BE2C (cell line): ENCODE measurements around the gene ZP1.

Source experiments
- DNase-seq: peaks from one replicate; pipeline ENCODE4 v3.0.0-alpha.2; 2020
- H3K27me3 ChIP-seq: fragments of 250-450 bp; sonication (Bioruptor Pico); 2 replicates; pipeline ENCODE4 v1.5.1; 2020; ENCODE audit warnings: mild to moderate bottlenecking
- H3K36me3 ChIP-seq: fragments of 250-450 bp; sonication (Bioruptor Pico); 2 replicates; pipeline ENCODE4 v1.5.1; 2020; ENCODE audit warnings: mild to moderate bottlenecking
- H3K4me1 ChIP-seq: fragments of 250-450 bp; sonication (Bioruptor Pico); 2 replicates; pipeline ENCODE4 v1.5.1; 2020
- H3K4me3 ChIP-seq: 2 replicates; pipeline ENCODE4 v1.5.1; 2011; ENCODE audit warnings: low read depth, low read length
- H3K9me3 ChIP-seq: fragments of 250-450 bp; sonication (Bioruptor Pico); 2 replicates; pipeline ENCODE4 v1.5.1; 2020
- CTCF ChIP-seq: IDR thresholded peaks from 2 replicates; pipeline ENCODE4 v1.5.1; 2012; ENCODE audit warnings: mild to moderate bottlenecking, low read depth, low read length

Gene ZP1

GRCh38 chr11:60830478-60831142 lies 36.7 kb upstream of the ZP1 start:
- Histone ChIP-seq H3K4me3 (no peak overlapping the region), H3K4me1 (no peaks in the 10 kb centered on the region), H3K27me3 (no peaks in the 10 kb centered on the region), H3K36me3 (no peaks in the 10 kb centered on the region), H3K9me3 (no peaks in the 10 kb centered on the region)
- no peak for DNase-seq
- no peak for TF ChIP-seq CTCF

GRCh38 chr11:60831143-60831500 lies 36.2 kb upstream of the ZP1 start:
- no peaks in the 10 kb centered on the region for H3K9me3 ChIP-seq
- peak; percentile 82 for TF ChIP-seq CTCF
- no peak overlapping the region for H3K4me3 ChIP-seq
- no peaks in the 10 kb centered on the region for H3K27me3 ChIP-seq
- no peaks in the 10 kb centered on the region for H3K36me3 ChIP-seq
- no peaks in the 10 kb centered on the region for H3K4me1 ChIP-seq
- peak; percentile 71 for DNase-seq

GRCh38 chr11:60831501-60832079 lies 35.8 kb upstream of the ZP1 start:
- Histone ChIP-seq H3K27me3 (no peaks in the 10 kb centered on the region), H3K4me3 (no peak overlapping the region), H3K9me3 (no peaks in the 10 kb centered on the region), H3K36me3 (no peaks in the 10 kb centered on the region), H3K4me1 (no peaks in the 10 kb centered on the region)
- DNase-seq = no peak
- TF ChIP-seq CTCF = no peak

GRCh38 chr11:60834742-60835533 lies 32.4 kb upstream of the ZP1 start:
- no peak for DNase-seq
- Histone ChIP-seq H3K9me3 (no peaks in the 10 kb centered on the region), H3K27me3 (no peaks in the 10 kb centered on the region)

GRCh38 chr11:60835534-60835846 lies 31.9 kb upstream of the ZP1 start:
- H3K36me3 ChIP-seq = no peaks in the 10 kb centered on the region
- H3K4me3 ChIP-seq = no peak overlapping the region
- no peaks in the 10 kb centered on the region for H3K4me1 ChIP-seq
- H3K27me3 ChIP-seq = no peaks in the 10 kb centered on the region
- H3K9me3 ChIP-seq = no peaks in the 10 kb centered on the region
- DNase-seq = no peak
- TF ChIP-seq CTCF = no peak

More at GRCh38 chr11:60834742-60835533, 32.4 kb upstream of the ZP1 start:
- H3K36me3 ChIP-seq = no peaks in the 10 kb centered on the region
- no peak for TF ChIP-seq CTCF
- H3K4me3 ChIP-seq = no peak overlapping the region
- H3K4me1 ChIP-seq = no peaks in the 10 kb centered on the region
